Measurements from ENCODE around the gene FBN3.

DNA sequence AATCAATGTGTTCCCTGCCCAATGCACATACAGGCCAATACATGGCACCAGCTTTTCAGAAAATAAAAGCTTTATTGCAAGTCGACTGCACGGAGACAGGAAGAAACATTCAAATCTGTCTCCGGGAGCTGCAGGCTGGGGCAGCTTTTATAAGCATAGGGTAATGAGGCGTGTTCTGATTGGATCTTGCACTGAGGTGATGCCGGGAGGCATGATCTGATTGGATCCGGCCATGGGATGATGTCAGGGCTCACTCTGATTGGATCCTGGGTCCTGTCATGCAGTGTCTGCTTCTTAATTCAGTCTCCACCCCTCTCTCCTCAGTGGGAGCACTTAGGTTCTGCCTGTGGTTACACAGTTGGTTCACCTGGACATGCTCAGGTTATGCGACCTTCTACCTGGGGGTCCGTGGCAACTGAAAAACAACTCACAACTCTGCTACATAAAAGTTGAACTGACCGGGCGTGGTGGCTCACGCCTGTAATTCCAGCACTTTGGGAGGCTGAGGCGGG, 11.8 kb upstream of the FBN3 start:
- TF ChIP-seq, protein P1, sequence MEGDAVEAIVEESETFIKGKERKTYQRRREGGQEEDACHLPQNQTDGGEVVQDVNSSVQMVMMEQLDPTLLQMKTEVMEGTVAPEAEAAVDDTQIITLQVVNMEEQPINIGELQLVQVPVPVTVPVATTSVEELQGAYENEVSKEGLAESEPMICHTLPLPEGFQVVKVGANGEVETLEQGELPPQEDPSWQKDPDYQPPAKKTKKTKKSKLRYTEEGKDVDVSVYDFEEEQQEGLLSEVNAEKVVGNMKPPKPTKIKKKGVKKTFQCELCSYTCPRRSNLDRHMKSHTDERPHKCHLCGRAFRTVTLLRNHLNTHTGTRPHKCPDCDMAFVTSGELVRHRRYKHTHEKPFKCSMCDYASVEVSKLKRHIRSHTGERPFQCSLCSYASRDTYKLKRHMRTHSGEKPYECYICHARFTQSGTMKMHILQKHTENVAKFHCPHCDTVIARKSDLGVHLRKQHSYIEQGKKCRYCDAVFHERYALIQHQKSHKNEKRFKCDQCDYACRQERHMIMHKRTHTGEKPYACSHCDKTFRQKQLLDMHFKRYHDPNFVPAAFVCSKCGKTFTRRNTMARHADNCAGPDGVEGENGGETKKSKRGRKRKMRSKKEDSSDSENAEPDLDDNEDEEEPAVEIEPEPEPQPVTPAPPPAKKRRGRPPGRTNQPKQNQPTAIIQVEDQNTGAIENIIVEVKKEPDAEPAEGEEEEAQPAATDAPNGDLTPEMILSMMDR (IDR thresholded peaks at IDR 0.05; ENCODE audit: low read length): no peak
- TF ChIP-seq EZH2 (IDR thresholded peaks at IDR 0.05; ENCODE audit: borderline replicate concordance, low read length): no peak

Data from OCI-LY1 (cell line).